IPS-NIHi7 (cell line): ENCODE measurements around the gene RAMAC.
A peak's percentile ranks its signal among the peaks of the same experiment; 100 is the strongest.
"Not testable (repeated sequence)": the region's sequence is repeated elsewhere in the genome, so short reads cannot be mapped to it uniquely, and the experiment has no call there.

ENCODE experiments used
- DNase-seq: peaks from one replicate; pipeline ENCODE4 v3.0.0; 2012; ENCODE audit warnings: mixed read lengths; ENCODE audit errors: extremely low spot score

RAMAC gene

GRCh38 chr15:83012636-83013035 is 26.6 kb downstream of the RAMAC start:
- no peak for DNase-seq

GRCh38 chr15:83014205-83014653 is 28.2 kb downstream of the RAMAC start:
- DNase-seq, result no peak

GRCh38 chr15:83015361-83015760 is 29.4 kb downstream of the RAMAC start:
- DNase-seq, result no peak

- no peak for DNase-seq
These were observed 30.9 kb downstream of the RAMAC start for GRCh38 chr15:83016906-83017305.

- DNase-seq, result no peak
These were observed 32.4 kb downstream of the RAMAC start for GRCh38 chr15:83018436-83018835.

GRCh38 chr15:83030021-83030420 is 44.0 kb downstream of the RAMAC start:
- peak; percentile 26 for DNase-seq

- not testable (repeated sequence) for DNase-seq
These were observed 45.2 kb downstream of the RAMAC start for GRCh38 chr15:83031234-83031633.

- no peak for DNase-seq
These were observed 50.2 kb downstream of the RAMAC start for GRCh38 chr15:83036253-83036652.

GRCh38 chr15:83039206-83039605 is 53.2 kb downstream of the RAMAC start:
- no peak for DNase-seq
